GM19025 (cell line): ENCODE results near the gene IFIT1B.
"Not testable (repeated sequence)": the region's sequence is repeated elsewhere in the genome, so short reads cannot be mapped to it uniquely, and the experiment has no call there.

ENCODE experiments used
- ATAC-seq: cut with Tn5 transposase; IDR thresholded peaks from one replicate; pipeline ENCODE4 v1.9.1; 2021; ENCODE audit warnings: mild to moderate bottlenecking, low read depth, moderate library complexity; ENCODE audit not compliant: unreplicated experiment

Gene IFIT1B

GRCh38 chr10:89377705-89378637, at the start of gene IFIT1B:
Gene IFIT1B, plus strand, starts transcription at chr10:89378056. Its CDS starts 80 bp downstream, at chr10:89378136.
- ATAC-seq = no peak

- no peak for ATAC-seq
Measured at GRCh38 chr10:89329151-89329550, 48.7 kb upstream of the IFIT1B start.

GRCh38 chr10:89330014-89330413, 47.8 kb upstream of the IFIT1B start:
- not testable (repeated sequence) for ATAC-seq

DNA sequence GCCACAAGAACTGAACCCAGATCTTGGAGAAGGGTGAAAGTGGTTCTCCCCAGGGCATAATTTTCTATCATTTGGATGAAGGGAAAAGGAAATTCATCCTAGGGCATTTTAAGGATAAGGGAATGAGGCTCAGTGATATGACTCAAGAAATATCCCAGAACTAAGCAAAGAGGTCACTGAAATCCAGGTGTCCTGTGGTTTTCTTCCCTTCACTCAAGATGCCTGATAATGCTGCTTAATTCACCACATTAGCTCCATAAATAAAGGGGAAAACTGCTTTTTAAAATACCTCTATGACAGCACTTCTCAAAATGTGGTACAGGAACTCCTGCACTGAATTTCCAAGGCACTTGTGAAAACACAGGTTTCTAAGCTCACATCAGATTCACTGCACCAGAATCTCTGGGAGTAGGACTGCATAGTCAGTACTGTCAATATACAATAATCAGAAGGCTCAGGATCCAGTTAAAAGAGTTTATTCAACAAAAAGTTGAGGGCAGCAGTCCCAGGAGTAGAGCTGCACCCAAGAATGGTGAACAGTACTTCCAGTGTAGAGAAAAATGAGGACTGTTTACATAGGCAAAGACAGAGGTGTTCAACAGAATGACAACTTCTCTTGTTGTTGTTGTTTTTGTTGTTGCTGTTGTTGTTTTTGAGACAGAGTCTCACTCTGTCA, 47.2 kb upstream of the IFIT1B start:
- no peak for ATAC-seq

DNA sequence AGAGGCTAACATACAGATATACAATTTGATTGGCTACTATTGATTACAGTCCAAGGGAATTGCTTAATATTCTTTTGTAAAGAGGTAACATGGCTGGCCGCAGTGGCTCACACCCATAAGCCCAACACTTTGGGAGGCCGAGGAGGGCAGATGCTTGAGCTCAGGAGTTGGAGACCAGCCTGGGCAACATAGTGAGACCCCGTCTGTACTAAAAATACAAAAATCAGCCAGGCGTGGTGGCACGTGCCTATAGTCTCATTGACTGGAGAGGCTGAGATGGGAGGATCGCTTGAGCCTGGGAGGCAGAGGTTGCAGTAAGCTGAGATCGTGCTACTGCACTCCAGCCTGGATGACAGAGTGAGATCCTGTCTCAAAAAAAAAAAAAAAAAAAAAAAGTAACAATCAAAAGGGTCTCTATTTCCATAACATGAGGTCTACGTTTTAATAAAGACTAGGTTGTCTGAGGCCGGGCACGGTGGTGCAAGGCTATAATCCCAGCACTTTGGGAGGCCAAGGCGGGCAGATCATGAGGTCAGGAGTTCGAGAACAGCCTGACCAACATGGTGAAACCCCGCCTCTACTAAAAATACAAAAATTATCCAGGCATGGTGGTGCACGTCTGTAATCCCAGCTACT, 46.3 kb upstream of the IFIT1B start:
- not testable (repeated sequence) for ATAC-seq

- ATAC-seq = peak; percentile 33
Measured at GRCh38 chr10:89332123-89332633, 45.7 kb upstream of the IFIT1B start.

GRCh38 chr10:89335226-89335625, 42.6 kb upstream of the IFIT1B start:
- ATAC-seq = no peak

DNA sequence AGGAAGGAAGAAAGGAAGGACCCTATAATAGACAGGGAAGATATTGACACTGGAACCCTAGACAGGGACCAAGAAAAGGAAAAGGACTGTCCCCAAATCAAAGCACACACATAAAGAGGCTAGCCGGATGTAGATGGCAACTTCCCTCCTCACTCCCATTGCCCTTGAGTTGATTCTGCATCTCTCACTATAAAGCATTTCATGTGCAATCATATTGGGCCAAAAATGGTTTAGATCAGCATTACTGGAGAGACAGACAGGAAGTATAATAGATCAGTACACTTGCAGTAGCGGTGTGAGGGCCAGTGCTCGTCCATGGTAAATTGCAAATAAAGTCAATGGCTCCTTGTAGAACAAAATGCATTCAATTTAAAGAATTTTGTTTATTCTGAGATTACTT, 41.6 kb upstream of the IFIT1B start:
- no peak for ATAC-seq

DNA sequence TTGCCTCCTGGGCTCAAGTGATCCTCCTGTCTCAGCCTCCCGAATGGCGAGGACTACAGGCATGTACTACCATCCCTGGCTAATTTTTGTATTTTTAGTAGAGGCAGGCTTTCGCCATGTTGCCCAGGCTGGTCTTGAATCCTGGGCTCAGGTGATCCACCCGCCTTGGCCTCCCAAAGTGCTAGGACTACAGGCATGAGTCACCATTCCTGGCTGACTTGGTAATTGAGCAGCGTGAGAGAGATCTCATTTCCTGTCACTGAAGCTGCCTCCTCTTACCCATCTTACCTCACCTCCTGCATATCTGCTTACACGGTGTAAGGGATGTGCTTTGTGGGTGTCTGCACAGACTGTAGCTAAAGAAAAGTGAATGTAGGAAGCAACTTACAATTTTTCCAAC, 40.4 kb upstream of the IFIT1B start:
- ATAC-seq = no peak

DNA sequence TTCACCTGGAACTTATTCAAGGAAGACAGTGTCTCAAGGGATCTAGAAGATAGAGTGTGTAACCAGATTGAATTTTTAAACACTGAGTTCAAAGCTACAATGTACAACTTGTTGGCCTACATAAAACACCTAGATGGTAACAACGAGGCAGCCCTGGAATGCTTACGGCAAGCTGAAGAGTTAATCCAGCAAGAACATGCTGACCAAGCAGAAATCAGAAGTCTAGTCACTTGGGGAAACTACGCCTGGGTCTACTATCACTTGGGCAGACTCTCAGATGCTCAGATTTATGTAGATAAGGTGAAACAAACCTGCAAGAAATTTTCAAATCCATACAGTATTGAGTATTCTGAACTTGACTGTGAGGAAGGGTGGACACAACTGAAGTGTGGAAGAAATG, 39.1 kb upstream of the IFIT1B start:
- no peak for ATAC-seq

GRCh38 chr10:89339875-89340274, 38.0 kb upstream of the IFIT1B start:
- no peak for ATAC-seq

DNA sequence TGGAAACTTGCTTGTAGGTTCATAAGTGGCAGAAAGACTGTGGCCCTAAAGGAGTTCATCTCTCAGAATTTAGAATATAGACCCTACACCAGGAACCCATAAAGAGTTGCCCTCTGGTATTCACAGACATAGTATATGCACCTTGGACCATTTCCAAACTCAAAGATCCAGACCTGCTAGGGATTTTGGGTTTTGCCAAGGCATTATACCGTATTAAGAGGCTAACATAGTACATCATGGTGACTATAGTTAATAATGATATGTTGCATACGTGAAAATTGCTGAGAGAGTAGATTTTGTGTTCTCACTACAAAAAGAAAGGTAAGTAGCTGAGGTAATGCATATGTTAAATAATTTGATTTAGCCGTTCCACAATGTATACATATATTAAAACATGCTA, 36.2 kb upstream of the IFIT1B start:
- no peak for ATAC-seq

DNA sequence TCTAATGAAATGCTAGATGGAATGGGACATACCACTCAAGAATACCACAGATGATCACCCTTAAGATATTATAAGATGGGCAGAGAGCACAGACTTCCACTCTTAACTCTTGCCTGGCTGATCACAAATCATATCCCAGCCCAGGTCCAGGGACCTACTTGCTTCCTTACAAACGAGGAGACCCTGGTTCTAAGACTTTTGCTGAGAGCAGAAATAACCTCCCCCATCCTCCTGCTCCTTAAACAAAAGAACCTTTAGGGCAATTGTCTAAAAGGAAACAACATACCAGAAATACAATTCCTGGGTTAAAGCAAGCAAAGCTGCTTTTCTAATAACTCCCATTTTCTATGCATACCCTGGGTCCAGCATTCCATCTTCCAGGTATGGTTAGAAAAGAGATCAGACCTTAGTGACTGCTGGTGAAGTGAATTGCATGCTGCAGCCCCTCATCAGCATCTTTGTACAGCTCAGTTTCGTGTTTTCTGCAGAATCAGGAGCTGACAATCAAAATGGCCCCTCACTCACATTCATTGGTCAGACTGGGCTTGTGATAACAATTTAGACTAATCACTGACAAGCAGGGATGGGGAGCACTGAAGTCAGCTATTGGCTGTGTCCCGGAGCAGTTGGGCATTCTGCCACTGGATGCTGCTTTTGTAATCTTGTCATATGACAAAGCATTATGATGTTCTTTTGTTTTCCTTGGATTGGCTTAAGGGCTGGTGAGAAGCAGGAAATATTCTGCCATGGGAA, 35.5 kb upstream of the IFIT1B start:
- no peak for ATAC-seq

DNA sequence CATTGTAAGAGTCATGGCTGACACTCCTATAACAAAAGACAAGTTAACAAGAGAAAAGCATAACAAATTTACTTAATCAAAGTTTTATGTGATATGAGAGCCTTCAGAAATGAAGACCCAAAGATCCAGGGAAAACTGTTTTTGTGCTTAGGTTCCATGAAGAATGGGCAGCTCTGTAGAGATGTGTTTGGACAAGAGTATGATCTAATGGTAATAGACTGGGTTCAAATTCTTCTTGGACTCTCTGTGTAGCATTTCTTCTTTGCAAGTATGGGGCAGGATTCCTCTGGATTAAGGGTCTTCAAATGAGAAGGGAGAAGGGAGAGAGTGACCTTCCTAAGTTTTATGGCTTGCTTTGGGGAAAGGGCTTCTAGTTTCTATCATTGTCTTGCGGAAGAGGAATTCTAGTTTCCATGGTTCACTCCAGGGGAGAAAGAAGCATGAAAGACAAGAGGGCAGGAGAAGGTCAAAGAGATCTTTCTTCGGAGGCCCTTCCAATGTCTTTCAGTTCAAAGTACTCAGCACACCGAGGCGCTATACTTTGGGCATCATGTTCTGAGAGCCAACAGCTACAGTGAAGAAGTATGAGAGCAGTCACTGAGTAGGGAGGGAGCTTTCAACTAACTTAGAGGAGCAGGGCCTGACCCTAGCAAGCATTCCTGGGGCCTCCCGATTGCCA, 34.6 kb upstream of the IFIT1B start:
- ATAC-seq = no peak

- no peak for ATAC-seq
Measured at GRCh38 chr10:89344156-89344555, 33.7 kb upstream of the IFIT1B start.

- ATAC-seq = no peak
Measured at GRCh38 chr10:89345367-89346000, 32.4 kb upstream of the IFIT1B start.

- no peak for ATAC-seq
Measured at GRCh38 chr10:89346405-89347254, 31.2 kb upstream of the IFIT1B start.

DNA sequence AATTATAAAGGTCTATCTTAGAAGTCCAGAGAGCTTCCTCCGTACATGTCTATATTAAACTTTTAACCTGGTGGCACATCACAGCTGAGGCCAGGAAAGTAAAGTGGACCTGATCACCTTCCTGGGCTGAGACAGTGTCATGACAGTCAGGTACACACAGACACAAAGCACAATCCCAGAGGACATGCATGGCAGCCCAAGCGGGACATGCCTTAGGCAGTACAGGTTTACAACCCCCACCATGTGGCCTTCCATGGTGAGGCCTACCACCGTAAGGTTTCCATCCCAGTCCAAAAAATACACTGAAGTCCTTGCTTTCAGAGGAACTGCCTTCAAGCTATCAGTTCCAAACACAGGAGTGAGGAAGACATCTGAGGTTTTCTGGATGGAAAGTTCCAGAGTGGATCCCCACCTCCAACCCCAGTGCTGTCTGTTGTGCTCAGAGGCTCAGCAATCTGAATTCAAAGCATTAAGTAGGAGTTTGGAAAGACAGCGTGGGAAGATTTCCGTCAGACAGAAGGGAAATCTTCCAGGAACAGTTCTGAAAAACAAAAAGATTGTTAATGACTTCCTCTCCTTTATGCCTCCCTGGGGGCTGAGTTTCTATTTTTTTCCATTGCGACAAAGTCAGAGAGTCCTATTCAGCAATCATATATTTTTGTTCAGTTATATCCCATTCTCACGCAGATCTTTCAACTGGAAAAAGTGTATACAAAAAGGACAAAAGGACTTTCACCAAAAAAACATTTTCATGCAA, 30.0 kb upstream of the IFIT1B start:
- ATAC-seq = no peak
